ENCODE measurements around the gene LPP. TPM values are rescaled to one million over a fixed set of nuclear protein-coding genes. Genes with fewer than 3 reads are reported as not detected.
"Not testable (repeated sequence)": the region's sequence is repeated elsewhere in the genome, so short reads cannot be mapped to it uniquely, and the experiment has no call there.

The LPP gene
- total and polyA plus RNA-seq, 4 donors, result 7.2 to 50.3 (median 26.4) TPM

DNA sequence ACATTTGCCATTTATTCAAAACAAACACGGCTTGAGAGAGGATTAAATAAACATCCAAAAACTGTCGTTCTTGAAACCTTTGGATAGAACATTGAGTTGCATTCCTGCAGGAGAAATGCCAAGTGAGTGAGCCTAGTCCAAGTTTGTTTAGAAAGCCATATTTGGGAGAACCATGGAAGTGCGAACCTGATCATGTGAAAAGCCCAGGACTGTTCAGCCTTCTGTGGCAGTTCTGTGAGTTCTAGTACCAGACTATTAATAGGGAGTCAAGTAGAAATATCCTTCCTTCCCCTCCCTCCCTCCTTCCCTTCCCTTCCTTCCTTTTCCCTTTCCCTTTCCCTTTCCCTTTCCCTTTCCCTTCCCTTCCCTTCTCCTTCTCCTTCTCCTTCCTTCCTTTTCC lies 470.4 kb downstream of the LPP start:
- Histone ChIP-seq H3K27ac (ENCODE audit: low read depth, low read length) (no peak overlapping the region), H3K36me3 (ENCODE audit: control insufficient read depth, insufficient read depth, low read length) (no peaks in the 10 kb centered on the region), H3K27me3 (ENCODE audit: control insufficient read depth, insufficient read depth, low read length) (no peaks in the 10 kb centered on the region), H3K4me1 (ENCODE audit: control insufficient read depth, insufficient read depth, low read length) (no peaks in the 10 kb centered on the region), H3K4me3 (ENCODE audit: low read depth, low read length) (no peak overlapping the region), H3K9me3 (ENCODE audit: control insufficient read depth, insufficient read depth, low read length) (no peaks in the 10 kb centered on the region)
- no CpG with 5 or more reads among the region's 3 CpGs for WGBS (ENCODE audit: insufficient coverage)
- peak in 1 of 6 donors; percentile 55 for DNase-seq (ENCODE audit: low read depth in 4 of 6, low spot score in 6 of 6)

DNA sequence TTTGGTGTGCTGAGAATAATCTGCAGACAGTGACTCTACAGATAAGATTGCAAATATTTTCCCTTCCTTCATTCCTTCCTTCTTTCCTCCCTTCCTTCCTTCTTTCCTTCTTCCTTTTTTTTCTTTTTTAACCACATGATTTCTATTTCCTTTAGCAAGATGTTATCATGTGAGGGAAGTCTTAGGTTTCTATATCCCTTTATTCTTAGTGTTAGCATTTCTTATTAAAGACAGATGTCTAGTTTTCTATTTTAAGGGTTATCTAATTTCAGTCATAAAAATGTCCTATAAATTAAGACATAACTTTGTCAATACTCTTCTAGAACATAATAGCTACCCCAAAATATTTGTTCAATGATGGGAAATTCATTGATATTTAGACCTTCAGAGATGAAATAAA lies 470.9 kb downstream of the LPP start:
- DNase-seq (ENCODE audit: low read depth in 4 of 6, low spot score in 6 of 6), result no peak
- Histone ChIP-seq H3K4me3 (ENCODE audit: low read depth, low read length) (no peak overlapping the region), H3K9me3 (ENCODE audit: control insufficient read depth, insufficient read depth, low read length) (no peaks in the 10 kb centered on the region), H3K4me1 (ENCODE audit: control insufficient read depth, insufficient read depth, low read length) (no peaks in the 10 kb centered on the region), H3K27me3 (ENCODE audit: control insufficient read depth, insufficient read depth, low read length) (no peaks in the 10 kb centered on the region), H3K27ac (ENCODE audit: low read depth, low read length) (no peak overlapping the region), H3K36me3 (ENCODE audit: control insufficient read depth, insufficient read depth, low read length) (no peaks in the 10 kb centered on the region)

DNA sequence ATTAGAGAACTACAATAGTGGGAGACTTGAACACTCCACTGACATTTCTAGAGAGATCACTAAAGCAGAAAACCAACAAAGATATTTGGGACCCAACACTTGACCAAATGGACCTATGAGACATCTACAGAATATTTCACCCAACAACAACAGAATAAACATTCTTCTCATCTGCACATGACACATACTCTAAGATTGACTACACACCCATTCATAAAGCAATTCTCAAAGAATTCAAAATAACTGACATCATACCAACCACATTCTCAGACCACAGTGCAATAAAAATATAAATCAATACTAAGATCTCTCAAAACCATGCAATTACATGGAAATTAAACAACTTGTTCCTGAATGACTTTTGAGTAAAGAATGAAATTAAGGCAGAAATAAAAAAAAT lies 473.7 kb downstream of the LPP start:
- no peak for DNase-seq (ENCODE audit: low read depth in 4 of 6, low spot score in 6 of 6)
- Histone ChIP-seq H3K4me1 (ENCODE audit: control insufficient read depth, insufficient read depth, low read length) (no peaks in the 10 kb centered on the region), H3K27me3 (ENCODE audit: control insufficient read depth, insufficient read depth, low read length) (no peaks in the 10 kb centered on the region), H3K9me3 (ENCODE audit: control insufficient read depth, insufficient read depth, low read length) (no peaks in the 10 kb centered on the region), H3K4me3 (ENCODE audit: low read depth, low read length) (no peak overlapping the region), H3K27ac (ENCODE audit: low read depth, low read length) (no peak overlapping the region), H3K36me3 (ENCODE audit: control insufficient read depth, insufficient read depth, low read length) (no peaks in the 10 kb centered on the region)

DNA sequence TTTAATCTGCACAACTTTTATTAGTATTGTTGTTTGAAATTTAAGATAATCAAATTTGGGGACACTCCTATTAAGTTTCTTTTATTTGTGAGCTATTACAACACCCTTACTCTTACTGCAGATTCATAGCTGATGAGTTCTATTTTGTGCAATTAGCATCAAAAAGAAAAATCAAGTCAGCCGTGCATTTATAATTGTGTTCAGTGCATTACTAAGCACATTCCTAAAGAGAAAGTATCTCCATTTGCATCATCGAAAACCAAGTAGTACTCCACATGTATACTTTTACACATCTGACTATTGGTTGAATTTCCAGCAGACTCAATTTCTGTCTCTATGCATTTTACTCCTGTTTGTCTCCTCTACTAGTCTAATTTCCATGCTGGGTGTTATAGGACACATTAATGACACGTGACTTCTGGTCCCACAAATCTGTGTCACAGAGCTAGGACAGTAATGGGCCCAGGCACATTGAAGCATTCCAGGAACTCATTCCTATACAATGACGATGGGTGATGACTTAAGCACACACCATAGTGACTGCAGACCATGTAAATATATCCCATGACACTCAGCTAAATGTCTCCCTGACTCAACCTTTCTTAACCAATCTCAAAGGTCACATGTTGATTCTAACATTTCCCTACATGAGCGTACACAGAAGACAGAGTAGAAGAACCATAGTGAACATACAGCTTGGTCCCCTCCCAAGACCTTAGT lies 477.5 kb downstream of the LPP start:
- H3K27ac ChIP-seq (ENCODE audit: low read depth, low read length), result no peak overlapping the region

DNA sequence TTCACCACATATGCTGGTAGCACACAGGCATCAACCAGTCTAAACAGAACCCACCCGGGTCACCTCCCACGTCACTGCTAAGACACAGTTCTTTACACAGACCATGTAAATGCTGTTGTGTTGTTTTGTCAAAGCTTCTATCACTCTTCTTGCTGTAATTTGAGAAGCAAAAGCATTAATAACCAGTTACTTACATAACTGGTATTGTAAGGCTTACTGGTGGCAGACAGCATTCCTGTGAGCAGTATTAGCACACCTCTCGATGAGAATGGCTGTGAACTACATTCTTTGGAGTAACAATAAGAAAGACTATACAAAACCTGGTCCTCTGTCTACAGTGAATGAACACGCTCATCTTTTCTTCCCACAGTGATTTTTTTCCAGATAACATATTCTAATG lies 479.2 kb downstream of the LPP start:
- no peak overlapping the region for H3K4me3 ChIP-seq (ENCODE audit: low read depth, low read length)

More for the DNA sequence above, 477.5 kb downstream of the LPP start:
- DNase-seq (ENCODE audit: low read depth in 4 of 6, low spot score in 6 of 6), result no peak
- H3K27me3 ChIP-seq (ENCODE audit: control insufficient read depth, insufficient read depth, low read length), result no peaks in the 10 kb centered on the region
- no peaks in the 10 kb centered on the region for H3K36me3 ChIP-seq (ENCODE audit: control insufficient read depth, insufficient read depth, low read length)
- no peaks in the 10 kb centered on the region for H3K4me1 ChIP-seq (ENCODE audit: control insufficient read depth, insufficient read depth, low read length)
- no peak overlapping the region for H3K4me3 ChIP-seq (ENCODE audit: low read depth, low read length)
- H3K9me3 ChIP-seq (ENCODE audit: control insufficient read depth, insufficient read depth, low read length), result no peaks in the 10 kb centered on the region
- 89% methylated on average over 3 of the region's 5 CpGs for whole genome bisulfite sequencing (ENCODE audit: insufficient coverage)

DNA sequence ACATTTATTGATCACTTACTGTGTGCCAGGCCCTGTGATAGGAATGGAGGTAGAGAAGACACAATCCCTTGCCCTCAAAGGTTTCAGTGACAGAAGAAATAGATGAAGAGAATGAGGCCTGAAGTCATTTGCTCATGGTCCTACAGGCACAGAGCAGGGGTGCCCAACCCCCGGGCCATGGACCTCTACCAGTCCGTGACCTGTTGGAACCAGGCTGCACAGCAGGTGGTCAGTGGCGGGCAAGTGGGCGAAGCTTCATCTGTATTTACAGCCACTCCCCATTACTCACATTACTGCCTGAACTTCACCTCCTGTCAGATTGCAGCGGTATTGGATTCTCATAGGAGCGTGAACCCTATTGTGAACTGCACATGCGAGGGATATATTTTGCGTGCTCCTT lies 480.3 kb downstream of the LPP start:
- Histone ChIP-seq H3K4me1 (ENCODE audit: control insufficient read depth, insufficient read depth, low read length) (no peaks in the 10 kb centered on the region), H3K9me3 (ENCODE audit: control insufficient read depth, insufficient read depth, low read length) (no peaks in the 10 kb centered on the region), H3K27me3 (ENCODE audit: control insufficient read depth, insufficient read depth, low read length) (no peaks in the 10 kb centered on the region), H3K4me3 (ENCODE audit: low read depth, low read length) (no peak overlapping the region), H3K36me3 (ENCODE audit: control insufficient read depth, insufficient read depth, low read length) (no peaks in the 10 kb centered on the region), H3K27ac (ENCODE audit: low read depth, low read length) (no peak overlapping the region)
- no peak for DNase-seq (ENCODE audit: low read depth in 4 of 6, low spot score in 6 of 6)
- WGBS (ENCODE audit: insufficient coverage), result 100% methylated on average over 6 of the region's 8 CpGs

More for the DNA sequence above, 479.2 kb downstream of the LPP start:
- Histone ChIP-seq H3K9me3 (ENCODE audit: control insufficient read depth, insufficient read depth, low read length) (no peaks in the 10 kb centered on the region), H3K36me3 (ENCODE audit: control insufficient read depth, insufficient read depth, low read length) (no peaks in the 10 kb centered on the region), H3K27me3 (ENCODE audit: control insufficient read depth, insufficient read depth, low read length) (no peaks in the 10 kb centered on the region), H3K4me1 (ENCODE audit: control insufficient read depth, insufficient read depth, low read length) (no peaks in the 10 kb centered on the region), H3K27ac (ENCODE audit: low read depth, low read length) (no peak overlapping the region)
- no CpG with 5 or more reads among the region's 4 CpGs for WGBS (ENCODE audit: insufficient coverage)
- no peak for DNase-seq (ENCODE audit: low read depth in 4 of 6, low spot score in 6 of 6)

DNA sequence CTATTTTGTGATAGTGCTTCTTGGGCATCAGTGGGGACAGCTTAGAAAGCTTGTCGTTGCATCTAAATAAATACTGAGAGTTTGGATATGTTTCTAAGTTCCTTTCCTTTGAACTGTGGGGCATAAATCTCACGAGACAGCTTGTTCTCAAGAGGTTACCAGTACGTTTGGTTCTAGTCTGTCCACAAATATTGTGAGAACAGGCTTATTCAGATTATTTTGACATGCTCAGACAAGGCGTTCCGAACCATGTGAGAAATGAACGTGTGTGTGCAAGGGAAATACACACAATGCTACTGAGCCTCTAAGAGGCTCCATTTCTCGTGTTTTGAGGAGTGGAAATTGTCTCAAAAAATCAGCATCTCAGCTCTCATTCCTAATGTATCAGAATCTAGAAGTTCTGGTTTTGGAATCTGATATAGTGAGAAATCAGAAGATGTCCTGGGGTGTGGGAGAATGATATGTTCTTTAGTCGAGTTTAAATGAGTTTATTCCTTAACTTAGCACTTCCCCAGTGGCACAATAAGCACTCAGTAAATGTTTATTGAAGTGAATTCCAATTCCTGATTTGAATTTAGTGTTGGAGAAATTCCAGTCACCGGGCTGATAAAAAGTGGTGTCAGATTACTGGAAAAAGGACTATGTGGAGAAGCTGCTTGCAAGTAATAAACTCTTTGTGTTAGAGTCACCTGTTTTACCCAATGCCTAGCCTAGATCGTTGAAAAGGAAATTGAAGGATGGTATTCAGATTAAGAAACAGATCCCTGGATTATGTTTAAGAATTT lies 481.5 kb downstream of the LPP start:
- 67% methylated on average over 4 of the region's 10 CpGs for WGBS (ENCODE audit: insufficient coverage)
- DNase-seq (ENCODE audit: low read depth in 4 of 6, low spot score in 6 of 6), result no peak
- H3K9me3 ChIP-seq (ENCODE audit: control insufficient read depth, insufficient read depth, low read length), result no peaks in the 10 kb centered on the region
- H3K4me3 ChIP-seq (ENCODE audit: low read depth, low read length), result no peak overlapping the region
- H3K27ac ChIP-seq (ENCODE audit: low read depth, low read length), result no peak overlapping the region
- no peaks in the 10 kb centered on the region for H3K36me3 ChIP-seq (ENCODE audit: control insufficient read depth, insufficient read depth, low read length)
- no peaks in the 10 kb centered on the region for H3K27me3 ChIP-seq (ENCODE audit: control insufficient read depth, insufficient read depth, low read length)
- no peaks in the 10 kb centered on the region for H3K4me1 ChIP-seq (ENCODE audit: control insufficient read depth, insufficient read depth, low read length)

DNA sequence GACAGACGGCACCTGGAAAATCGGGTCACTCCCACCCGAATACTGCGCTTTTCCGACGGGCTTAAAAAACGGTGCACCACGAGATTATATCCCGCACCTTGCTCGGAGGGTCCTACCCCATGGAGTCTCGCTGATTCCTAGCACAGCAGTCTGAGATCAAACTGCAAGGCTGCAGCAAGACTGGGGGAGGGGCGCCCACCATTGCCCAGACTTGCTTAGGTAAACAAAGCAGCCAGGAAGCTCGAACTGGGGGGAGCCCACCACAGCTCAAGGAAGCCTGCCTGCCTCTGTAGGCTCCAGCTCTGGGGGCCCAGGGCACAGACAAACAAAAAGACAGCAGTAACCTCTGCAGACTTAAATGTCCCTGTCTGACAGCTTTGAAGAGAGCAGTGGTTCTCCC lies 482.3 kb downstream of the LPP start:
- not testable (repeated sequence) for H3K36me3 ChIP-seq (ENCODE audit: control insufficient read depth, insufficient read depth, low read length); H3K9me3 ChIP-seq (ENCODE audit: control insufficient read depth, insufficient read depth, low read length); DNase-seq (ENCODE audit: low read depth in 4 of 6, low spot score in 6 of 6); H3K4me3 ChIP-seq (ENCODE audit: low read depth, low read length); H3K27me3 ChIP-seq (ENCODE audit: control insufficient read depth, insufficient read depth, low read length); H3K27ac ChIP-seq (ENCODE audit: low read depth, low read length); H3K4me1 ChIP-seq (ENCODE audit: control insufficient read depth, insufficient read depth, low read length)
- 93% methylated on average over 13 of the region's 13 CpGs for WGBS (ENCODE audit: insufficient coverage)

DNA sequence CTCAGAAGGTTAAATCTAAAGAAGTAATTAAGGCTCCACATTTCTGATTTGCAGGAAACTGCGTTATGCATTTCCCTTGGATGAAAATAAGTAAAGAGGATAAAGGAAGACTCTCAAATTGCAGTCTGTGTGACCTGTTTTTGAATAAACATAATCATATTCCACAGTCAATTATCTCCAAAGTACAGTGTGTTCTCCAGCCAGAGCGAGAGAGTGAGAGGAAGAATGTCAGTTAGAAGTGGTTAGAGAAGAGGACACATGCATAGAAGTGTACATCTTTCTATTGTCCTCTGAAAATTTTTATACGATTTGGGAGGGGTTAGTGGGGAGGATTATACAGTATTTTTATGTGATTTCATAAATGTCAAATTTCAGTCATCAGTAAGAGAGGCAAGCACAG lies 487.1 kb downstream of the LPP start:
- Histone ChIP-seq H3K27me3 (ENCODE audit: control insufficient read depth, insufficient read depth, low read length) (no peaks in the 10 kb centered on the region), H3K36me3 (ENCODE audit: control insufficient read depth, insufficient read depth, low read length) (no peaks in the 10 kb centered on the region), H3K27ac (ENCODE audit: low read depth, low read length) (no peak overlapping the region), H3K4me3 (ENCODE audit: low read depth, low read length) (no peak overlapping the region), H3K4me1 (ENCODE audit: control insufficient read depth, insufficient read depth, low read length) (no peaks in the 10 kb centered on the region), H3K9me3 (ENCODE audit: control insufficient read depth, insufficient read depth, low read length) (no peaks in the 10 kb centered on the region)
- no peak for DNase-seq (ENCODE audit: low read depth in 4 of 6, low spot score in 6 of 6)
- WGBS (ENCODE audit: insufficient coverage), result no CpG with 5 or more reads among the region's 3 CpGs

DNA sequence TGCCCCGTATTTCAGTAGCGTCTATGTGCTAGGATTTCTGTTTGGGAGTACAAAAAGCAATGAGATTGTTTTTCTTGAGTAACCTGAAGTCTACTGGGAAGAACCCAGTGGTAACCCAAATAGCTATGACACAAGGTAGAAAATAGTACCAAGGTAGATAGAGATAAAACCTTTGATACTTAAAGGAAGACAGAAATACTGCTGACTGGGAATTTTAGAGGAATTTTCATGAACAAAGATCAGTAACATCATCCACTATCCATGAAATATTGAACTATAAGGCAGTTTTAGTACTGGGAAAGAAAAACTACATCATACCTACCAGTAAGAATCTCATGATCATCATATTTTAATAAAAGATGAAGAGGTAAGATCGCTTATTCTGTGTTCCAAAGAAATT lies 489.8 kb downstream of the LPP start:
- WGBS (ENCODE audit: insufficient coverage), result 100% methylated on average over 2 of the region's 3 CpGs
- Histone ChIP-seq H3K27me3 (ENCODE audit: control insufficient read depth, insufficient read depth, low read length) (no peaks in the 10 kb centered on the region), H3K9me3 (ENCODE audit: control insufficient read depth, insufficient read depth, low read length) (peaks cover 2% of the 10 kb centered on the region), H3K4me3 (ENCODE audit: low read depth, low read length) (no peak overlapping the region), H3K27ac (ENCODE audit: low read depth, low read length) (no peak overlapping the region), H3K4me1 (ENCODE audit: control insufficient read depth, insufficient read depth, low read length) (no peaks in the 10 kb centered on the region), H3K36me3 (ENCODE audit: control insufficient read depth, insufficient read depth, low read length) (no peaks in the 10 kb centered on the region)
- DNase-seq (ENCODE audit: low read depth in 4 of 6, low spot score in 6 of 6), result no peak
